ENCODE results near the gene AP5Z1.

DNA sequence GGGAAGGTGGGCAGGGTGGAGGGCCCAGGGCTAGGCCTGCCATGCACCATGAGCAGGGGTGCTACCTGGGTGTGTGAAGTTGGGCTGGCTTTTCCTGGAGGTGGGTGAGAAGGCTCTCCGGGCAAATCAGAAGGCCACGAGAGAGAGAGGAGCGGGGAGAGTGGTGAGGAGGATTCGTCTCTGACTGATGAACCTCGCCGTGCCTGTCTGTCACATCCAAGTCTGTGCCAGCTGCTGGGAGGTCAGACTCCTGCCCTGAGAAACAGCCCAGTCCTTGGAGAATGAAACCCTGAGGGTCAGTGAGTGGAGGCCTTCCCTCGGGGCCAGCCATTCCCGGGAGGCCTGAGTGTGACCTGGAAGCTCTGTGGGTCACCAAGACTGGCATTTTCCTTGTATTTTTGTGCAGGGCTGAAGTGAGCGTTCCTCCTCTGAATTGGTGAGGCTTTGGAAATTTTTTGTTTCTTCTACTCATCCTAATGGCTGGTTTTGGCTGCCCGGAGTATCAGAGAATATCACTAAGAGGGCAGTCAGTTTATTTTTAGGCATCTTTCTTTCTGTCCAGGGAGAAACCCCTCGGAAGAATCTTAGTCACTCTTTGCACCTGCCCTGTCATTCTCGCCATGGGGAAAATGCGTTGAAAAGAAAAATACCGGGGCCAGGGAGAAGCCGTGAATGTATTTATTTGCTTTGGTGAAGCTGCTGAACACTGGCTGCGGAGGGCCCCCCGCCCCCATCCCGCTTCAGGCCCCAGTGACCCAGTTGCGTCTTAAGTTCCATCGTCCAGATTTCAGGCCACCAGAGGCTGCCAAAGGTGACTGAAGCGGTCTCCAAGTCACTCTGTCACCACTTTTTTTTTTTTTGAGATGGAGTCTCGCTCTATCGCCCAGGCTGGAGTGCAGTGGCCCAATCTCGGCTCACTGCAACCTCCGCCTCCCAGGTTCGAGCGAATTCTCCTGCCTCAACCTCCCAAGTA lies 6.5 kb upstream of the AP5Z1 start:
- no peak for TF ChIP-seq POLR2AphosphoS5 (IDR thresholded peaks at IDR 0.05)
- TF ChIP-seq, protein P1, sequence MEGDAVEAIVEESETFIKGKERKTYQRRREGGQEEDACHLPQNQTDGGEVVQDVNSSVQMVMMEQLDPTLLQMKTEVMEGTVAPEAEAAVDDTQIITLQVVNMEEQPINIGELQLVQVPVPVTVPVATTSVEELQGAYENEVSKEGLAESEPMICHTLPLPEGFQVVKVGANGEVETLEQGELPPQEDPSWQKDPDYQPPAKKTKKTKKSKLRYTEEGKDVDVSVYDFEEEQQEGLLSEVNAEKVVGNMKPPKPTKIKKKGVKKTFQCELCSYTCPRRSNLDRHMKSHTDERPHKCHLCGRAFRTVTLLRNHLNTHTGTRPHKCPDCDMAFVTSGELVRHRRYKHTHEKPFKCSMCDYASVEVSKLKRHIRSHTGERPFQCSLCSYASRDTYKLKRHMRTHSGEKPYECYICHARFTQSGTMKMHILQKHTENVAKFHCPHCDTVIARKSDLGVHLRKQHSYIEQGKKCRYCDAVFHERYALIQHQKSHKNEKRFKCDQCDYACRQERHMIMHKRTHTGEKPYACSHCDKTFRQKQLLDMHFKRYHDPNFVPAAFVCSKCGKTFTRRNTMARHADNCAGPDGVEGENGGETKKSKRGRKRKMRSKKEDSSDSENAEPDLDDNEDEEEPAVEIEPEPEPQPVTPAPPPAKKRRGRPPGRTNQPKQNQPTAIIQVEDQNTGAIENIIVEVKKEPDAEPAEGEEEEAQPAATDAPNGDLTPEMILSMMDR (IDR thresholded peaks at IDR 0.05) = no peak
- no peak for TF ChIP-seq POLR2A (IDR thresholded peaks at IDR 0.05)
- TF ChIP-seq EP300 (IDR thresholded peaks at IDR 0.05) = no peak

Data from gastroesophageal sphincter (tissue), 3 donors.